Calu3 (cell line): ENCODE data around the gene ZNF554. TPM values are rescaled to one million over a fixed set of nuclear protein-coding genes. Genes with fewer than 3 reads are reported as not detected.

Experiments used
- BruUV-seq: library from RNA; stranded (reverse); fragments of 400-500 nt; replicated peaks from 2 replicates; lab custom pipeline; 2021; lab: Mats Ljungman, UMichigan
- CTCF ChIA-PET: fragments of 300-600 bp; sonication (Branson Sonifier 250); formaldehyde crosslinking; loops from one replicate; lab custom pipeline; 2022; ENCODE audit warnings: antibody characterized with exemption; lab: Charles Lee
- DNase-seq: peaks from one replicate; pipeline ENCODE4 v3.0.0; 2022
- H3K27ac Mint-ChIP-seq: one replicate; pipeline ENCODE4 v1.8.0; 2022; ENCODE audit warnings: mixed read lengths; ENCODE audit not compliant: unreplicated experiment
- H3K27me3 Mint-ChIP-seq: one replicate; pipeline ENCODE4 v1.8.0; 2022; ENCODE audit warnings: mixed read lengths; ENCODE audit not compliant: unreplicated experiment
- H3K36me3 Mint-ChIP-seq: one replicate; pipeline ENCODE4 v1.8.0; 2022; ENCODE audit warnings: mild to moderate bottlenecking, moderate library complexity, mixed read lengths; ENCODE audit not compliant: insufficient read depth, unreplicated experiment
- H3K4me1 Mint-ChIP-seq: one replicate; pipeline ENCODE4 v1.8.0; 2022; ENCODE audit warnings: mild to moderate bottlenecking, low read depth, mixed read lengths; ENCODE audit not compliant: unreplicated experiment
- H3K4me3 Mint-ChIP-seq: one replicate; pipeline ENCODE4 v1.8.0; 2022; ENCODE audit warnings: mild to moderate bottlenecking, low read depth, moderate library complexity, mixed read lengths; ENCODE audit not compliant: unreplicated experiment
- H3K9me3 Mint-ChIP-seq: one replicate; pipeline ENCODE4 v1.8.0; 2022; ENCODE audit warnings: low read depth, mixed read lengths; ENCODE audit not compliant: unreplicated experiment
- CTCF ChIP-seq: fragments of 200-600 bp; IDR thresholded peaks from one replicate; pipeline ENCODE4 v1.8.0; 2022; ENCODE audit warnings: antibody characterized with exemption; ENCODE audit not compliant: unreplicated experiment
- intact Hi-C: fragments of 100-400 bp; cut with micrococcal nuclease; formaldehyde crosslinking; loops from one replicate; pipeline ENCODE4 v1.10.0; 2022; ENCODE audit not compliant: unreplicated experiment
- total RNA-seq: library from RNA; stranded (reverse); gene quantifications from 2 replicates; pipeline ENCODE4 v1.2.3, GENCODE V29; 2022

Gene ZNF554
- total RNA-seq, 1 experiment from 2014 or later: 4.9 TPM

DNA sequence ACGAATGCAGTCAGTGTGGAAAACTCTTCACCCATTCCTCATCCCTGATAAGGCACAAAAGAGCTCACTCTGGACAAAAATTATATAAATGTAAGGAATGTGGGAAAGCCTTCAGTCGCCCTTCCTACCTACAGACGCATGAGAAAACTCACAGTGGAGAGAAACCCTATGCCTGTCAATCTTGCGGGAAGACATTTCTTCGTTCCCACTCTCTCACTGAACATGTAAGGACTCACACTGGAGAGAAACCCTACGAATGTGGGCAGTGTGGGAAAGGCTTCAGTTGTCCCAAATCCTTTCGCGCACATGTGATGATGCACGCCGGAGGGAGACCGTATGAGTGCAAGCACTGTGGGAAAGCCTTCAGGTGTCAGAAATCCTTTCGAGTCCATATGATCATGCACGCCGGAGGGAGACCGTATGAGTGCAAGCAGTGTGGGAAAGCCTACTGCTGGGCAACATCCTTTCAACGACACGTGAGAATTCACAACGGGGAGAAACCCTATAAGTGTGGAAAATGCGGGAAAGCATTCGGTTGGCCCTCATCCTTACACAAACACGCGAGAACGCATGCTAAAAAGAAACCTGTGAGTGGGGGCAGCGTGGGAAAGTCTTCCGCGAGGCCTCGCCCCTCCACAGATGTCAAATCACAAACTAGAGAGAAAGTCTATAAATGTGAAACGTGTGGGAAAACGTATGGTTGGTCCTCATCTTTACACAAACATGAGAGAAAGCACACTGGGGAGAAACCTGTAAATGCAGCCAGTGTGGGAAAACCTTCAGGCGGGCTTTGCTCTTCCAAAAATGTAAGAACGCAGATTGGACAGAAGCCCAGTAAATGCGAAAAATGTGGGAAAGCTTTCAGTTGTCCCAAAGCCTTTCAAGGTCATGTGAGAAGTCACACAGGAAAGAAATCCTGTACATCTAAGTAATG, 58.0 kb downstream of the ZNF554 start:
- intact Hi-C loops: no loop called here
- no peak for TF ChIP-seq CTCF
- no peak for DNase-seq
- H3K4me1 Mint-ChIP-seq: no peaks in the 10 kb centered on the region
- BruUV-seq: no TSS peak
- CTCF ChIA-PET: no interaction called here
- H3K36me3 Mint-ChIP-seq: no peaks in the 10 kb centered on the region
- H3K27me3 Mint-ChIP-seq: no peaks in the 10 kb centered on the region
- H3K9me3 Mint-ChIP-seq: no peaks in the 10 kb centered on the region
- no peak overlapping the region for H3K27ac Mint-ChIP-seq
- no peak overlapping the region for H3K4me3 Mint-ChIP-seq

GRCh38 chr19:2883686-2884439, 64.2 kb downstream of the ZNF554 start:
- CTCF ChIA-PET: no interaction called here
- H3K4me3 Mint-ChIP-seq: no peak overlapping the region

GRCh38 chr19:2885736-2886135, 66.1 kb downstream of the ZNF554 start:
- intact Hi-C loops: no loop called here
- H3K36me3 Mint-ChIP-seq: no peaks in the 10 kb centered on the region
- no peak for TF ChIP-seq CTCF
- H3K27ac Mint-ChIP-seq: no peak overlapping the region
- CTCF ChIA-PET: no interaction called here
- DNase-seq: no peak
- peaks cover 10% of the 10 kb centered on the region for H3K4me1 Mint-ChIP-seq
- no TSS peak for BruUV-seq
- no peak overlapping the region for H3K4me3 Mint-ChIP-seq
- H3K27me3 Mint-ChIP-seq: no peaks in the 10 kb centered on the region
- H3K9me3 Mint-ChIP-seq: no peaks in the 10 kb centered on the region

More at GRCh38 chr19:2883686-2884439, 64.2 kb downstream of the ZNF554 start:
- no TSS peak for BruUV-seq
- H3K27me3 Mint-ChIP-seq: no peaks in the 10 kb centered on the region
- intact Hi-C loops: no loop called here
- peaks cover 10% of the 10 kb centered on the region for H3K4me1 Mint-ChIP-seq
- TF ChIP-seq CTCF: no peak
- DNase-seq: no peak
- no peaks in the 10 kb centered on the region for H3K9me3 Mint-ChIP-seq
- H3K36me3 Mint-ChIP-seq: no peaks in the 10 kb centered on the region
- H3K27ac Mint-ChIP-seq: no peak overlapping the region

Other genes starting within 250 kb of the ZNF554 start
- 0.87 and 0.91 TPM in 2 replicates for gene GNG7, start 117.2 kb upstream of the ZNF554 start, total RNA-seq
- gene DIRAS1, start 98.5 kb upstream of the ZNF554 start, total RNA-seq: 0.17 and 0.51 TPM in 2 replicates
- gene SLC39A3, start 79.9 kb upstream of the ZNF554 start, total RNA-seq: 25.0 and 28.2 TPM in 2 replicates
- 44.7 and 48.3 TPM in 2 replicates for gene SGTA, start 36.6 kb upstream of the ZNF554 start, total RNA-seq
- gene THOP1, start 34.4 kb upstream of the ZNF554 start, total RNA-seq: 85.9 and 86.2 TPM in 2 replicates
- gene ZNF555, start 21.6 kb downstream of the ZNF554 start, total RNA-seq: 3.8 and 5.7 TPM in 2 replicates
- not detected in 2 replicates for gene ZNF556, start 47.5 kb downstream of the ZNF554 start, total RNA-seq
- gene ZNF57, start 81.1 kb downstream of the ZNF554 start, total RNA-seq: 4.1 and 6.0 TPM in 2 replicates
- gene ZNF77, start 125.1 kb downstream of the ZNF554 start, total RNA-seq: 3.6 and 5.0 TPM in 2 replicates
- 2.1 and 3.4 TPM in 2 replicates for gene TLE6, start 157.7 kb downstream of the ZNF554 start, total RNA-seq
- 8.5 and 9.3 TPM in 2 replicates for gene TLE2, start 209.4 kb downstream of the ZNF554 start, total RNA-seq
- 170 and 179 TPM in 2 replicates for gene TLE5, start 242.6 kb downstream of the ZNF554 start, total RNA-seq